Activated T-helper 1 cell treated with anti-CD3 and anti-CD28 coated beads, Interleukin-2, amount 50 U/mL, for 16 hours (primary cell): ENCODE data around the gene MISP3.

Experiments used
- DNase-seq, 2 donors: peaks; one replicate each; pipeline ENCODE4 v3.0.0-alpha.2; 2020; ENCODE audit warnings: low read depth in 1 of 2, low spot score in 1 of 2

MISP3 gene

DNA sequence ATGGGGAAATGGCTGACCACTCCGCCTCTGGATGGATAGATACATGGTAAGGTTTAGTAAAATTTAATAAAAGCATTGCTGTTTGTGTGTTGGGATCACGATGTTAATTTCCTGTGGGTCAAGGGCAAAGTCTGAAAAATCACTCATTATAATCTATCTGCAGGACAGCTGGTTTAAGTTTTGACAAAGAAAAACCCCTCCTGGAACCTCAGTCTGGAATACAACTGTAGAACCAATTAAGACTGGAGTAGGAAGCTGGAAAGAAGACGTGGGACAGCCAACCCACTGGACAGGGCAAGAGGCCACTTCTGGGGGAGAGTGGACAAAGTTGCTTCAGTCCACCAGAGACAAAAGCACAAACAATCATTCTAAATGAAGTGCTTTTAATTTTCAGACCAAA lies 46.6 kb downstream of the MISP3 start:
- no peak for DNase-seq

GRCh38 chr19:14119644-14120496 lies 47.3 kb downstream of the MISP3 start:
- DNase-seq, result no peak

DNA sequence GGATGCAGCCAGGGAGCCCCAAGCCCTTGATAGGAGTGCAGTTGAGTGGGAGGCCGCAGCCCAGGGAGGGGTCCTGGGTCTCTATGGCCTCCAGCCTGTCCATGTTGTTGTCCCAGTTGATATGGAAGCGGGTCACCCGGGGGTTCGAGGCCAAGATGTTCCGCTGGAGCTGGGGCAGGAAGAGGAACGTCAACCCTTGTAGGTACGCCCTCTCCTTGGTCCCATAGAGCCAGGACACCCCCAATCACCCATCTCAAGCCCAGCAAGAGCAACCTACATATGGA lies 47.9 kb downstream of the MISP3 start:
- DNase-seq, result no peak

DNA sequence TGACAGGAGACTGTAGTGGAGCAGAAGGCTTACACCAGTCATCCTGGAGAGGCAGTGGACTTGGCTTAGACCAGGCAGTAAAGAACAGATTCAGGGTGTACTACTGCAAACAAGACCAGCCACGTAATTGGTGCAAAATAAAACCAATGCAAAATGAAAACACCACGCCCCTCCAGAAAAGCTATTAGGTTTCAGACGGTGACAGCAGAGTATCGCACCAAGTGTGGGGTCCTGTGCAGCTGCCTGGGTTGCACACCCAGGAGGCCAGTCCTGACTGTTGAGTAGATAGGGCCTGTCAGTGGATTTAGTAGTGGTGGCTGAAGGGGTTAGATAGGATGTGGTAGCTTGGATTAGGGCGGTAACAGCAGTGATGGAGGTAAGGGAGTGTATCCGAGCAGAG lies 50.3 kb downstream of the MISP3 start:
- DNase-seq, result no peak
